ENCODE results near the gene HCRTR1.

- TF ChIP-seq, protein P1, sequence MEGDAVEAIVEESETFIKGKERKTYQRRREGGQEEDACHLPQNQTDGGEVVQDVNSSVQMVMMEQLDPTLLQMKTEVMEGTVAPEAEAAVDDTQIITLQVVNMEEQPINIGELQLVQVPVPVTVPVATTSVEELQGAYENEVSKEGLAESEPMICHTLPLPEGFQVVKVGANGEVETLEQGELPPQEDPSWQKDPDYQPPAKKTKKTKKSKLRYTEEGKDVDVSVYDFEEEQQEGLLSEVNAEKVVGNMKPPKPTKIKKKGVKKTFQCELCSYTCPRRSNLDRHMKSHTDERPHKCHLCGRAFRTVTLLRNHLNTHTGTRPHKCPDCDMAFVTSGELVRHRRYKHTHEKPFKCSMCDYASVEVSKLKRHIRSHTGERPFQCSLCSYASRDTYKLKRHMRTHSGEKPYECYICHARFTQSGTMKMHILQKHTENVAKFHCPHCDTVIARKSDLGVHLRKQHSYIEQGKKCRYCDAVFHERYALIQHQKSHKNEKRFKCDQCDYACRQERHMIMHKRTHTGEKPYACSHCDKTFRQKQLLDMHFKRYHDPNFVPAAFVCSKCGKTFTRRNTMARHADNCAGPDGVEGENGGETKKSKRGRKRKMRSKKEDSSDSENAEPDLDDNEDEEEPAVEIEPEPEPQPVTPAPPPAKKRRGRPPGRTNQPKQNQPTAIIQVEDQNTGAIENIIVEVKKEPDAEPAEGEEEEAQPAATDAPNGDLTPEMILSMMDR (IDR thresholded peaks at IDR 0.05) = no peak
- no peak for TF ChIP-seq POLR2A (IDR thresholded peaks at IDR 0.05)
Observed at GRCh38 chr1:31593136-31593665, 24.3 kb upstream of the HCRTR1 start.
